ENCODE results near the gene GUCD1. TPM values are rescaled to one million over a fixed set of nuclear protein-coding genes. Genes with fewer than 3 reads are reported as not detected.

The GUCD1 gene
- total RNA-seq, 1 donor from 2014 or later, result 64.9 TPM

- peak overlapping the region; percentile 35 for H3K27ac Mint-ChIP-seq (ENCODE audit: unreplicated experiment)
- H3K36me3 Mint-ChIP-seq (ENCODE audit: unreplicated experiment), result no peaks in the 10 kb centered on the region
- peaks cover 30% of the 10 kb centered on the region for H3K4me1 Mint-ChIP-seq (ENCODE audit: low read depth, unreplicated experiment)
- no peak overlapping the region for H3K4me3 Mint-ChIP-seq (ENCODE audit: unreplicated experiment)
- TF ChIP-seq, protein P1, sequence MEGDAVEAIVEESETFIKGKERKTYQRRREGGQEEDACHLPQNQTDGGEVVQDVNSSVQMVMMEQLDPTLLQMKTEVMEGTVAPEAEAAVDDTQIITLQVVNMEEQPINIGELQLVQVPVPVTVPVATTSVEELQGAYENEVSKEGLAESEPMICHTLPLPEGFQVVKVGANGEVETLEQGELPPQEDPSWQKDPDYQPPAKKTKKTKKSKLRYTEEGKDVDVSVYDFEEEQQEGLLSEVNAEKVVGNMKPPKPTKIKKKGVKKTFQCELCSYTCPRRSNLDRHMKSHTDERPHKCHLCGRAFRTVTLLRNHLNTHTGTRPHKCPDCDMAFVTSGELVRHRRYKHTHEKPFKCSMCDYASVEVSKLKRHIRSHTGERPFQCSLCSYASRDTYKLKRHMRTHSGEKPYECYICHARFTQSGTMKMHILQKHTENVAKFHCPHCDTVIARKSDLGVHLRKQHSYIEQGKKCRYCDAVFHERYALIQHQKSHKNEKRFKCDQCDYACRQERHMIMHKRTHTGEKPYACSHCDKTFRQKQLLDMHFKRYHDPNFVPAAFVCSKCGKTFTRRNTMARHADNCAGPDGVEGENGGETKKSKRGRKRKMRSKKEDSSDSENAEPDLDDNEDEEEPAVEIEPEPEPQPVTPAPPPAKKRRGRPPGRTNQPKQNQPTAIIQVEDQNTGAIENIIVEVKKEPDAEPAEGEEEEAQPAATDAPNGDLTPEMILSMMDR (IDR thresholded peaks at IDR 0.05; ENCODE audit: partially characterized antibody, unreplicated experiment), result no peak
- peaks cover 9% of the 10 kb centered on the region for H3K27me3 Mint-ChIP-seq (ENCODE audit: unreplicated experiment)
- no peaks in the 10 kb centered on the region for H3K9me3 Mint-ChIP-seq (ENCODE audit: unreplicated experiment)
- DNase-seq, result no peak
These were observed 53.5 kb downstream of the GUCD1 start for GRCh38 chr22:24501301-24502005.

DNA sequence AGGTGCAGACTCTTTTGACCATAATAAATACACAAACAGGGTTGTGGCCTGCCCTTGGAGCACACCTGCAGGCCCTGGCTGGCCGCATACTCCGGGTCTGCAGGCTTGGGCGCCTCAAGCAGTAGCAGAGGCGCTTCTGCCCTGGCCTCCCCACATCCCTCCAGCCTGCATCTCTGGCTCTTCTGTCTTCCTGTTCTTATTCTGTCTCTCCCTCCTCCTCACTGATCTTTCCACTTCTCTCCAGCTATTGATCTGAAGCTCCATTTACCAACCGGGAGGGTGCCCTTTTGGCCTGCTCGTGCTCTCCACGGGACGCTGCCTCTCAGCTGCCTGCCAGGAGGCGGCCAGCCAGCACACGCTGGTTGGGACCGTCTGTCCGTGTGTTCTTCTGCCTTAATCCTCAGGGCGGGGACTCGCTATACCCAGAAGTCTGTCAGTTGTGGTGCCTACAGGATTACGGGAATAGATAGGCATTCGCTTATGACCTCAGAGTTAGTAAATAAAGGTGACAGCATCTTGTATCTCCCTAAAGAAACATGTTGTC is 54.6 kb downstream of the GUCD1 start:
- Mint-ChIP-seq H3K27ac (ENCODE audit: unreplicated experiment) (peak overlapping the region; percentile 82), H3K4me1 (ENCODE audit: low read depth, unreplicated experiment) (peaks cover 30% of the 10 kb centered on the region), H3K27me3 (ENCODE audit: unreplicated experiment) (peaks cover 10% of the 10 kb centered on the region)

GRCh38 chr22:24499706-24500276 is 55.1 kb downstream of the GUCD1 start:
- TF ChIP-seq, protein P1 (IDR thresholded peaks at IDR 0.05; ENCODE audit: partially characterized antibody, unreplicated experiment), result no peak
- no peak for DNase-seq
- no peaks in the 10 kb centered on the region for H3K9me3 Mint-ChIP-seq (ENCODE audit: unreplicated experiment)
- peak overlapping the region; percentile 26 for H3K27ac Mint-ChIP-seq (ENCODE audit: unreplicated experiment)
- no peak overlapping the region for H3K4me3 Mint-ChIP-seq (ENCODE audit: unreplicated experiment)
- H3K36me3 Mint-ChIP-seq (ENCODE audit: unreplicated experiment), result no peaks in the 10 kb centered on the region
- peaks cover 15% of the 10 kb centered on the region for H3K27me3 Mint-ChIP-seq (ENCODE audit: unreplicated experiment)
- peaks cover 30% of the 10 kb centered on the region for H3K4me1 Mint-ChIP-seq (ENCODE audit: low read depth, unreplicated experiment)

More for the DNA sequence above, 54.6 kb downstream of the GUCD1 start:
- DNase-seq, result no peak
- Mint-ChIP-seq H3K4me3 (ENCODE audit: unreplicated experiment) (peak overlapping the region; percentile 17), H3K36me3 (ENCODE audit: unreplicated experiment) (no peaks in the 10 kb centered on the region), H3K9me3 (ENCODE audit: unreplicated experiment) (no peaks in the 10 kb centered on the region)
- TF ChIP-seq, protein P1 (IDR thresholded peaks at IDR 0.05; ENCODE audit: partially characterized antibody, unreplicated experiment), result no peak

GRCh38 chr22:24498824-24499223 is 56.1 kb downstream of the GUCD1 start:
- no peak overlapping the region for H3K4me3 Mint-ChIP-seq (ENCODE audit: unreplicated experiment)
- no peaks in the 10 kb centered on the region for H3K9me3 Mint-ChIP-seq (ENCODE audit: unreplicated experiment)
- TF ChIP-seq, protein P1 (IDR thresholded peaks at IDR 0.05; ENCODE audit: partially characterized antibody, unreplicated experiment), result no peak
- peaks cover 30% of the 10 kb centered on the region for H3K4me1 Mint-ChIP-seq (ENCODE audit: low read depth, unreplicated experiment)
- peaks cover 15% of the 10 kb centered on the region for H3K27me3 Mint-ChIP-seq (ENCODE audit: unreplicated experiment)
- no peak for DNase-seq
- H3K27ac Mint-ChIP-seq (ENCODE audit: unreplicated experiment), result no peak overlapping the region
- no peaks in the 10 kb centered on the region for H3K36me3 Mint-ChIP-seq (ENCODE audit: unreplicated experiment)

DNA sequence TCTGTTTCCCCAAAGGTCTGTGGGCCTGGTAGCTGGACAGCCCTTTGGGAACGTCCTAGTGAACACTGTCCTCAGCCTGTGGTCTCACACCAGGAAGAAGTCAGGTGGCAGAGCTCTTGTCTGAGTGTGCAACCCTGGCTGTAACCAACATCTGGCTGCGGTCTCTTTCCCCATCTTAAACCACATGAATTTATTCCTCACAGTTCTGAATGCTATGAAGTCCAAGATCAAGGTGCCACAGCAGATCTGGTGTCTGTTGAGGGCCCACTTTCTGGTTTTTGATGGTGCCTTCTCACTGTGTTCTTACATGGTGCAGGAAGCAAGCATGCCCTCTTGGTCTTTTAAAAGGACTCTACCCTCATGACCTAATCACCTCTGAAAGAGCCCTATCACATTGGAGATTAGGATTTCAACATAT is 57.1 kb downstream of the GUCD1 start:
- peaks cover 14% of the 10 kb centered on the region for H3K27me3 Mint-ChIP-seq (ENCODE audit: unreplicated experiment)
- DNase-seq, result no peak
- H3K9me3 Mint-ChIP-seq (ENCODE audit: unreplicated experiment), result no peaks in the 10 kb centered on the region
- no peaks in the 10 kb centered on the region for H3K36me3 Mint-ChIP-seq (ENCODE audit: unreplicated experiment)
- peaks cover 27% of the 10 kb centered on the region for H3K4me1 Mint-ChIP-seq (ENCODE audit: low read depth, unreplicated experiment)
- TF ChIP-seq, protein P1 (IDR thresholded peaks at IDR 0.05; ENCODE audit: partially characterized antibody, unreplicated experiment), result no peak
- no peak overlapping the region for H3K4me3 Mint-ChIP-seq (ENCODE audit: unreplicated experiment)
- H3K27ac Mint-ChIP-seq (ENCODE audit: unreplicated experiment), result no peak overlapping the region
